Loucy (cell line): ENCODE results near the gene PPP1R3A.

Source experiments
- H2AFZ ChIP-seq: fragments of 200-600 bp; sonication (generic); 2 replicates; pipeline ENCODE4 v1.6.0; 2016; ENCODE audit warnings: antibody characterized with exemption, mild to moderate bottlenecking, low read length, moderate library complexity
- H3F3A ChIP-seq: fragments of 200-600 bp; 2 replicates; pipeline ENCODE4 v1.6.0; 2016; ENCODE audit warnings: antibody characterized with exemption, low read depth, mild to moderate bottlenecking
- H3K27me3 ChIP-seq: fragments of 200-600 bp; sonication (generic); 2 replicates; pipeline ENCODE4 v1.6.1; 2014; ENCODE audit warnings: low read length, mild to moderate bottlenecking; ENCODE audit not compliant: insufficient read depth, poor library complexity, severe bottlenecking
- H3K36me3 ChIP-seq: fragments of 200-600 bp; sonication (generic); 2 replicates; pipeline ENCODE4 v1.6.1; 2016; ENCODE audit warnings: low read length; ENCODE audit not compliant: insufficient read depth
- H3K4me1 ChIP-seq: fragments of 200-600 bp; sonication (generic); 2 replicates; pipeline ENCODE4 v1.5.1; 2014; ENCODE audit warnings: low read length, mild to moderate bottlenecking; ENCODE audit not compliant: insufficient read depth, poor library complexity, severe bottlenecking
- H3K4me2 ChIP-seq: fragments of 200-600 bp; sonication (generic); 2 replicates; pipeline ENCODE4 v1.6.0; 2014; ENCODE audit warnings: antibody characterized with exemption, low read length, low read depth, mild to moderate bottlenecking; ENCODE audit not compliant: poor library complexity, severe bottlenecking
- H3K4me3 ChIP-seq: fragments of 200-600 bp; sonication (generic); 2 replicates; pipeline ENCODE4 v1.5.1; 2014; ENCODE audit warnings: low read length, mild to moderate bottlenecking, mixed read lengths; ENCODE audit not compliant: poor library complexity, severe bottlenecking
- H3K79me2 ChIP-seq: fragments of 200-600 bp; sonication (generic); 2 replicates; pipeline ENCODE4 v1.6.1; 2014; ENCODE audit warnings: low read length; ENCODE audit not compliant: insufficient read depth
- H3K9ac ChIP-seq: fragments of 200-600 bp; sonication (generic); 2 replicates; pipeline ENCODE4 v1.6.0; 2014; ENCODE audit warnings: mild to moderate bottlenecking, low read depth, low read length, moderate library complexity; ENCODE audit not compliant: poor library complexity, severe bottlenecking
- H3K9me2 ChIP-seq: fragments of 200-600 bp; sonication (generic); replicated peaks from 2 replicates; pipeline ENCODE4 v1.6.1; 2016; ENCODE audit warnings: low read depth, low read length, mixed read lengths
- H3K9me3 ChIP-seq: fragments of 200-600 bp; sonication (generic); 2 replicates; pipeline ENCODE4 v1.6.1; 2014; ENCODE audit warnings: mild to moderate bottlenecking, antibody characterized with exemption, low read length, low read depth; ENCODE audit not compliant: insufficient read depth
- H4K20me1 ChIP-seq: fragments of 200-600 bp; sonication (generic); 2 replicates; pipeline ENCODE4 v1.6.0; 2014; ENCODE audit warnings: antibody characterized with exemption, low read length, mild to moderate bottlenecking; ENCODE audit not compliant: insufficient read depth, poor library complexity, severe bottlenecking
- CTCF ChIP-seq: fragments of 200-600 bp; sonication (generic); conservative IDR thresholded peaks from 2 replicates; pipeline ENCODE4 v1.5.1; 2014; ENCODE audit warnings: mild to moderate bottlenecking, antibody characterized with exemption, low read length
- EZH2phosphoT487 ChIP-seq: fragments of 200-600 bp; IDR thresholded peaks from 2 replicates; pipeline ENCODE4 v1.6.1; 2018; ENCODE audit warnings: antibody characterized with exemption, mild to moderate bottlenecking, moderate library complexity, borderline replicate concordance

The PPP1R3A gene

DNA sequence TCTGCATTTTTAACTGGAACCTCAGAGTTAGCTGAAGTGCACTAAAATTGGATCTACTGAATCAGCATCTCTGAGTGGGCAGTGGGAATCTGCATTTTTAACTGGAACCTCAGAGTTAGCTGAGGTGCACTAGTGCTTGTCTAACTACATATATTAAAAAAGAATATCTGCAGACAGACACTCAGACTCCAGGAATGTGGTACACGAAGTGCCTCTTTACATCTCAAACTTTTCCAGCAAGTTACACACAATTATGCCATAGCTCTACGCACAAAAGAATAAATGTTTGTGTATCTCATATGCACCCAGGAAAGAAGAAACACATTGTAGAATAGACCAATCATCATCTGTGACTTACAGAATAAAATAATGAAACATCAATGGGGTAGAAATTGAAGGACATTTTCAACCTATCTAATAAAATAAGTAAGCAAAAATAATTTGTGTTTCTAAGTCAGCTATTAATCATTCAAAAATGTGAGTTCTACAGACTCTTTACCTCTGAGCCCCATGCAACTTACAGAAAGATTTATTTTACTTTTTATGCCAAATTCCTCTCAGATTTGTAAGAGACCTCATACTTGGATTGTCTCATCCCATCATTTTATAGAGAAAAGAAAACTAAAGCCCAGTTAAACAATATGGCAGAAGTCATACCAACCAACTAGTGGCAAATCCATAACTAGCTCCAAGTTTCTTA is 28.3 kb downstream of the PPP1R3A start:
- Histone ChIP-seq H3K27me3 (no peaks in the 10 kb centered on the region), H3K9me3 (no peaks in the 10 kb centered on the region), H2AFZ (no peak overlapping the region), H3K4me1 (no peaks in the 10 kb centered on the region), H3K9ac (no peak overlapping the region), H3K36me3 (no peaks in the 10 kb centered on the region), H3K4me2 (no peak overlapping the region), H4K20me1 (no peaks in the 10 kb centered on the region), H3K4me3 (no peak overlapping the region), H3K79me2 (no peaks in the 10 kb centered on the region), H3K9me2 (no peaks in the 10 kb centered on the region), H3F3A (no peaks in the 10 kb centered on the region)
- TF ChIP-seq CTCF, result no peak
- TF ChIP-seq EZH2phosphoT487, result no peak

DNA sequence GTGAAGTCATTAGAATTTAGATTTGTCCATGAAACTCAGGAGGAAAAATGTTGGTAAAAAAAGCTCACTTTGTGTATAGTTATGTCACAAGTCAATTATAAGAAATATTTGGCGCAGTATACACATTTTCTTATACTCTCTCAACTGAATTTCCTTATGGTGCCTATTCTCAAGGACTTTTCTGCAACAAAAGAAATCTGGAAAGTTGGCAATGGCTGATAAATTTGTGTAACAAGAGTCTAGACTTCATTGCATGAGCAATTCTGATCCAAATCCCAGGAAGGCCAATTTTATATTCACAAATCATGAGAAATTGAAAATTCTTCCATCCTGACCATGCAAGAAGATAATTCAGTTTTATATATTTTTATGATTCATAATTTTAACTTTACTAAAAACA is 35.7 kb downstream of the PPP1R3A start:
- no peaks in the 10 kb centered on the region for H3K9me2 ChIP-seq
- H4K20me1 ChIP-seq, result no peaks in the 10 kb centered on the region
- H3K4me1 ChIP-seq, result no peaks in the 10 kb centered on the region
- no peak overlapping the region for H2AFZ ChIP-seq
- H3F3A ChIP-seq, result no peaks in the 10 kb centered on the region
- TF ChIP-seq CTCF, result no peak
- TF ChIP-seq EZH2phosphoT487, result no peak
- no peak overlapping the region for H3K9ac ChIP-seq
- no peaks in the 10 kb centered on the region for H3K27me3 ChIP-seq
- H3K4me3 ChIP-seq, result no peak overlapping the region
- H3K9me3 ChIP-seq, result no peaks in the 10 kb centered on the region
- H3K36me3 ChIP-seq, result no peaks in the 10 kb centered on the region
- H3K4me2 ChIP-seq, result no peak overlapping the region
- H3K79me2 ChIP-seq, result no peaks in the 10 kb centered on the region

GRCh38 chr7:113880559-113880958 is 38.2 kb downstream of the PPP1R3A start:
- no peak overlapping the region for H3K9ac ChIP-seq
- no peak overlapping the region for H3K4me2 ChIP-seq
- H3K79me2 ChIP-seq, result no peaks in the 10 kb centered on the region
- H3F3A ChIP-seq, result no peaks in the 10 kb centered on the region
- no peaks in the 10 kb centered on the region for H3K9me3 ChIP-seq
- H3K4me1 ChIP-seq, result no peaks in the 10 kb centered on the region
- no peaks in the 10 kb centered on the region for H4K20me1 ChIP-seq
- no peaks in the 10 kb centered on the region for H3K36me3 ChIP-seq
- H3K4me3 ChIP-seq, result no peak overlapping the region
- TF ChIP-seq EZH2phosphoT487, result no peak
- TF ChIP-seq CTCF, result no peak
- no peaks in the 10 kb centered on the region for H3K27me3 ChIP-seq
- no peaks in the 10 kb centered on the region for H3K9me2 ChIP-seq
- H2AFZ ChIP-seq, result no peak overlapping the region
